H1 (cell line): ENCODE data around the gene PWP2.
"Not testable (repeated sequence)": the region's sequence is repeated elsewhere in the genome, so short reads cannot be mapped to it uniquely, and the experiment has no call there.

ENCODE experiments used
- CTCF ChIP-seq, 3 experiments: IDR thresholded peaks; 1 replicate in 2 of 3; 2 replicates in 1 of 3; pipeline versions ENCODE4 v1.5.1 to v1.6.1; 2011; ENCODE audit warnings: low read length in 3 of 3, mild to moderate bottlenecking in 3 of 3, inconsistent platforms in 2 of 3, low read depth in 1 of 3, moderate library complexity in 1 of 3; ENCODE audit not compliant: insufficient read depth in 1 of 3; ENCODE audit errors: control extremely low read depth in 1 of 3
- RXRA ChIP-seq: IDR thresholded peaks from 2 replicates; pipeline ENCODE4 v1.6.1; 2011; ENCODE audit warnings: low read depth, mild to moderate bottlenecking, low read length, moderate library complexity; ENCODE audit not compliant: insufficient read depth
- TEAD4 ChIP-seq: IDR thresholded peaks from 2 replicates; pipeline ENCODE4 v1.6.1; 2012; ENCODE audit warnings: low read depth, low read length, inconsistent platforms, mixed read lengths
- ZNF274 ChIP-seq: IDR thresholded peaks from 2 replicates; pipeline ENCODE4 v1.7.0; 2012; ENCODE audit warnings: low read length, borderline replicate concordance; ENCODE audit errors: extremely low read depth

DNA sequence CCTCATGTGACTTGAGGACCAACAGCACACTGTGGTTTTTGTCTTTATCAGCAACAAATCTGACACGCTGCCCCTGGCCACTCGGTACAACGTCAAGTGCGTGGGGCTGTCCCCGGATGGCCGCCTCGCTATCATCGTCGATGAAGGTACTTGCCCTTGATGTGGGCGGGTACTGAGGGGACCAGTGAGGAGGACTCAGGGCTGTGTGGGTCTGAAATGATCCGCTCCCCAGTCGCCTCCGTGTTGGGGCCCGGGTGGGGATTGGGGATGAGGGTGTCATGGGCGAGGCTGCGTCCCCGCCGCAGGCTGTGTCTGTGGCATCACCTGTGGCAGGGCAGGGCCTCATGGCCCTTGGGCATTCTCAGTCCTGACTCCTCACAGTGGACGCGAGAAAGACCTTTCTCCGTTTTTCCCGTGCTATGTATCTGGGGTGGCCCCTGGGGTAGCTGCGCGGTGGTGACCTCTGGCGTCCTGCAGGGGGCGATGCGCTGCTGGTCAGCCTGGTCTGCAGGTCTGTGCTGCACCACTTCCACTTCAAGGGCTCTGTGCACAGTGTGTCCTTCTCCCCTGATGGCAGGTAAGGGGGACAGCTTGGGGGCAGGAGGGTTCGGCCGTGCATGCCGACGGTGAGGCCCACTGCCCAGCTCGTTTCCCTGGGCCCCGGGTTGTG lies 6.6 kb downstream of the PWP2 start:
- not testable (repeated sequence) for TF ChIP-seq RXRA; CTCF (IDR thresholded peaks at IDR 0.05; ENCODE audit: control extremely low read depth in 1 of 3, insufficient read depth in 1 of 3, low read depth in 1 of 3, low read length in 3 of 3); TEAD4; ZNF274
